Astrocyte of the spinal cord (primary cell): ENCODE data around the gene C2CD3.

Source experiments
- DNase-seq: peaks from one replicate; pipeline ENCODE4 v3.0.0; 2011; ENCODE audit warnings: low read depth, low spot score
- H3K4me3 ChIP-seq: 2 replicates; pipeline ENCODE4 v1.5.1; 2011; ENCODE audit warnings: low read depth, mild to moderate bottlenecking, low read length, moderate library complexity
- in situ Hi-C: cut with HindIII; loops from 2 replicates; pipeline ENCODE4 v1.10.0; 2017; ENCODE audit warnings: low sequenced_read_pairs
- TF ChIP-seq, protein P1 (sequence below): IDR thresholded peaks from 2 replicates; pipeline ENCODE4 v1.5.1; 2012; ENCODE audit warnings: low read depth, mild to moderate bottlenecking, low read length, inconsistent platforms

Gene C2CD3

DNA sequence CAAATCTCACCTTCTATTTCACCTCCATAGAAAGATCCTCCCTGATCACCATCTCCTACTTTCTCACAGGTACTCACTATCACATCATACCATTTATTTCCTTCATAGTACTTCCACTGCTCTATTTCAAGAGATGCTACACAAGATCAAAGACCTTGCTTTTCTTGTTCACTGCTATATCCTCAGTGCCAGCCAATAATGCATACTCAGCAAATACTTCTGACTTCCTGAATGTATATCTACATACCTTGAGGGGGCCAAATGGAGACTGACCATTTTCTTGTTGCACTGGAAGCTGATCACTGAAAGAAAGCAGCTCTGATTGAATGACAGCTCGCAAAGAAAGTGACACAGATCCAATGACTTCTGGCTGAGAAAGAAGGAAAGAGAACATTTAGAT is 64.7 kb downstream of the C2CD3 start:
- no peak for DNase-seq
- H3K4me3 ChIP-seq, result no peak overlapping the region
- in situ Hi-C loops, result no loop called here
- TF ChIP-seq, protein P1, sequence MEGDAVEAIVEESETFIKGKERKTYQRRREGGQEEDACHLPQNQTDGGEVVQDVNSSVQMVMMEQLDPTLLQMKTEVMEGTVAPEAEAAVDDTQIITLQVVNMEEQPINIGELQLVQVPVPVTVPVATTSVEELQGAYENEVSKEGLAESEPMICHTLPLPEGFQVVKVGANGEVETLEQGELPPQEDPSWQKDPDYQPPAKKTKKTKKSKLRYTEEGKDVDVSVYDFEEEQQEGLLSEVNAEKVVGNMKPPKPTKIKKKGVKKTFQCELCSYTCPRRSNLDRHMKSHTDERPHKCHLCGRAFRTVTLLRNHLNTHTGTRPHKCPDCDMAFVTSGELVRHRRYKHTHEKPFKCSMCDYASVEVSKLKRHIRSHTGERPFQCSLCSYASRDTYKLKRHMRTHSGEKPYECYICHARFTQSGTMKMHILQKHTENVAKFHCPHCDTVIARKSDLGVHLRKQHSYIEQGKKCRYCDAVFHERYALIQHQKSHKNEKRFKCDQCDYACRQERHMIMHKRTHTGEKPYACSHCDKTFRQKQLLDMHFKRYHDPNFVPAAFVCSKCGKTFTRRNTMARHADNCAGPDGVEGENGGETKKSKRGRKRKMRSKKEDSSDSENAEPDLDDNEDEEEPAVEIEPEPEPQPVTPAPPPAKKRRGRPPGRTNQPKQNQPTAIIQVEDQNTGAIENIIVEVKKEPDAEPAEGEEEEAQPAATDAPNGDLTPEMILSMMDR, result no peak

DNA sequence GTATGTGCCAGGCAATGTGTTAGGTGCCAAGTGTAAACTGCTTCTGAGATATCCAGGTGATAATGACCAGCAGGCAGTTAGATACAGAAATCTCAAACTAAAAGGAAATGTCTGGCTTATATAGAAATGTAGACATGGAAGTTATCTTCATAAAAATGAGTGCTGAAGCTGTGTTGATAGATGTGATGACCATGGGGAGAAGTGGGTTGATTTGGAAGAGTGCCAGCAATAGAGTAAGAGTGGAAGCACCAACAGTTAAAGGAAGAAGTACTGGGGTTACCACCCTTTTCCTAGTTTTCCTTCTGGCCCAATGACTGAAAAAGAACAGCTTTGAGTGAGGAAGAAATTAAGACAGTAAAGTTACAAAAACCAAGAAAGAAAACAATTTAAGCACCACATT is 68.5 kb downstream of the C2CD3 start:
- H3K4me3 ChIP-seq, result no peak overlapping the region
- in situ Hi-C loops, result no loop called here
- TF ChIP-seq, protein P1, result no peak
- no peak for DNase-seq

- TF ChIP-seq, protein P1, result no peak
- no peak overlapping the region for H3K4me3 ChIP-seq
- in situ Hi-C loops, result no loop called here
- DNase-seq, result no peak
Observed at GRCh38 chr11:74100735-74101134, 70.1 kb downstream of the C2CD3 start.

- H3K4me3 ChIP-seq, result no peak overlapping the region
- DNase-seq, result no peak
- TF ChIP-seq, protein P1, result no peak
- in situ Hi-C loops, result no loop called here
Observed at GRCh38 chr11:74100231-74100630, 70.6 kb downstream of the C2CD3 start.

- no peak for DNase-seq
- H3K4me3 ChIP-seq, result no peak overlapping the region
- TF ChIP-seq, protein P1, result no peak
- in situ Hi-C loops, result no loop called here
Observed at GRCh38 chr11:74097686-74098237, 73.0 kb downstream of the C2CD3 start.

DNA sequence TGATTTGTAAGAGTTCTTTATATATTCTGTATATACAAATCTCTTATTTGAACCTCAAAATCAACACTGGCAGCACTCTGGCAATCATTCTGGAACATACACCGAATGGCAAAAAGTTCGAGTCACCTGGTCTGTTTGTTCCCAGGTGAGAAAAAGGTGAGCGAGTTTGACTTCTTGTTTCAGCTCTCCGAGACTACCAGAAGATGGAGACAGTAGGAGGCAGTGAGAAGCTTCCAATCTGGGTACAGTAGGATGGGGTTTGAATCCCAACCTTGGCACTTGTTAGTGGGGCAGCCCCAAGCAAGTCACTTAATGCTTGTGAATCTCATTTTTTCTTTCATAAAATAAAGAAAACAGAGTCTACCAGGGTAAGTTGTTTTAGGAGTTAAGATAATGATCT is 76.4 kb downstream of the C2CD3 start:
- no peak for DNase-seq
- in situ Hi-C loops, result no loop called here
- TF ChIP-seq, protein P1, result no peak

DNA sequence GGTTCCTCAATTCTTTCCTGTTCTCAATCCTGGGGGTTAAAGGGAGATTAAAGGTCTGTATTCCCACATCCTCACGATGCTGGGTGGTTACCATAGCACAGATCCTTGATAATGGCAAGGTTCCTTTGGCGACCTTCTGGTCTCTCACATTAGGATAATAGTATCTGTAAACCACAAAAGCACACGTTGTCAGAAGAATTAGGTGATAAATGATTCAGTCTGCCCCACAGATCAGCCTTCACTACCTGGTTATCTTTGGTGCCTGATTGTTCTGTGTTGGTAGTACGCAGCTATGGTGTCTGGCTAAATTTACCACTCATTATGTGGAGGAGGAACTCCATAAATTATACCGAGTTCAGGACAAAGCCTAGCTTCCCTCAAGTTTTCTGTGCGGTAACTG is 78.4 kb downstream of the C2CD3 start:
- DNase-seq, result no peak
- in situ Hi-C loops, result no loop called here
- TF ChIP-seq, protein P1, result no peak
- no peak overlapping the region for H3K4me3 ChIP-seq

More for the DNA sequence above, 76.4 kb downstream of the C2CD3 start:
- H3K4me3 ChIP-seq, result no peak overlapping the region
